Measurements from ENCODE around the gene COPZ1. TPM values are rescaled to one million over a fixed set of nuclear protein-coding genes. Genes with fewer than 3 reads are reported as not detected.
A peak's percentile ranks its signal among the peaks of the same experiment; 100 is the strongest.

COPZ1 gene
- total RNA-seq, 3 donors from 2014 or later, result 84.0 to 115 (median 104) TPM

- peaks cover 6% of the 10 kb centered on the region for H3K4me1 ChIP-seq (ENCODE audit: low read depth)
- ATAC-seq, result no peak
- no peaks in the 10 kb centered on the region for H3K36me3 ChIP-seq (ENCODE audit: low read depth)
- no peak for TF ChIP-seq CTCF (IDR thresholded peaks at IDR 0.05)
- no peaks in the 10 kb centered on the region for H3K9me3 ChIP-seq
- intact Hi-C loops (cut with DNase I, micrococcal nuclease), result loop anchor here in 1 of 2 donors (5.0 kb wide), 1 partner anchor 42 kb away; no protein-coding TSS in a partner anchor
- no peak for DNase-seq
- no peak overlapping the region for H3K4me3 ChIP-seq
These were observed 70.1 kb downstream of the COPZ1 start for GRCh38 chr12:54394986-54395385.

- DNase-seq (no peak), ATAC-seq (no peak)
- Histone ChIP-seq H3K4me3 (no peak overlapping the region), H3K4me1 (ENCODE audit: low read depth) (peaks cover 6% of the 10 kb centered on the region), H3K36me3 (ENCODE audit: low read depth) (no peaks in the 10 kb centered on the region), H3K9me3 (no peaks in the 10 kb centered on the region)
- no peak for TF ChIP-seq CTCF (IDR thresholded peaks at IDR 0.05)
- intact Hi-C loops (cut with DNase I, micrococcal nuclease), result loop anchor here in 1 of 2 donors (5.0 kb wide), 1 partner anchor 42 kb away; no protein-coding TSS in a partner anchor
These were observed 70.6 kb downstream of the COPZ1 start for GRCh38 chr12:54395545-54395944.

- no peak for TF ChIP-seq CTCF (IDR thresholded peaks at IDR 0.05)
- intact Hi-C loops (cut with DNase I, micrococcal nuclease), result loop anchor here in 1 of 2 donors (5.0 kb wide), 1 partner anchor 40 kb away; no protein-coding TSS in a partner anchor
These were observed 72.2 kb downstream of the COPZ1 start for GRCh38 chr12:54397157-54397556.

GRCh38 chr12:54398218-54398617, 73.3 kb downstream of the COPZ1 start:
- Histone ChIP-seq H3K9me3 (no peaks in the 10 kb centered on the region), H3K4me1 (ENCODE audit: low read depth) (no peaks in the 10 kb centered on the region), H3K4me3 (no peak overlapping the region), H3K36me3 (ENCODE audit: low read depth) (no peaks in the 10 kb centered on the region)
- TF ChIP-seq CTCF (IDR thresholded peaks at IDR 0.05), result no peak
- DNase-seq, result no peak
- intact Hi-C loops (cut with DNase I, micrococcal nuclease), result loop anchor here in 1 of 2 donors (5.0 kb wide), 1 partner anchor 39 kb away; no protein-coding TSS in a partner anchor
- ATAC-seq, result no peak

More at GRCh38 chr12:54397157-54397556, 72.2 kb downstream of the COPZ1 start:
- no peak overlapping the region for H3K4me3 ChIP-seq
- no peaks in the 10 kb centered on the region for H3K4me1 ChIP-seq (ENCODE audit: low read depth)
- H3K36me3 ChIP-seq (ENCODE audit: low read depth), result no peaks in the 10 kb centered on the region
- ATAC-seq (no peak), DNase-seq (no peak)
- H3K9me3 ChIP-seq, result no peaks in the 10 kb centered on the region

- Histone ChIP-seq H3K9me3 (no peaks in the 10 kb centered on the region), H3K4me3 (no peak overlapping the region), H3K4me1 (ENCODE audit: low read depth) (no peaks in the 10 kb centered on the region), H3K36me3 (ENCODE audit: low read depth) (no peaks in the 10 kb centered on the region)
- peak; percentile 95 for TF ChIP-seq CTCF (IDR thresholded peaks at IDR 0.05)
- ATAC-seq (peak; percentile 90), DNase-seq (peak; percentile 75 to 92 (median 90))
- intact Hi-C loops (cut with DNase I, micrococcal nuclease), result loop anchor here in 1 of 2 donors (5.0 kb wide), 1 partner anchor 38 kb away; no protein-coding TSS in a partner anchor
These were observed 74.3 kb downstream of the COPZ1 start for GRCh38 chr12:54398995-54399793.

Data from mucosa of descending colon (tissue), 3 donors.